NCI-H510A treated with DMSO at 0.1 percent for 48 hours (cell line): ENCODE measurements around the gene TMEM121B.

ENCODE experiments used
- DNase-seq: peaks from one replicate; lab custom pipeline; 2025; lab: John Stamatoyannopoulos, UW

TMEM121B gene

DNA sequence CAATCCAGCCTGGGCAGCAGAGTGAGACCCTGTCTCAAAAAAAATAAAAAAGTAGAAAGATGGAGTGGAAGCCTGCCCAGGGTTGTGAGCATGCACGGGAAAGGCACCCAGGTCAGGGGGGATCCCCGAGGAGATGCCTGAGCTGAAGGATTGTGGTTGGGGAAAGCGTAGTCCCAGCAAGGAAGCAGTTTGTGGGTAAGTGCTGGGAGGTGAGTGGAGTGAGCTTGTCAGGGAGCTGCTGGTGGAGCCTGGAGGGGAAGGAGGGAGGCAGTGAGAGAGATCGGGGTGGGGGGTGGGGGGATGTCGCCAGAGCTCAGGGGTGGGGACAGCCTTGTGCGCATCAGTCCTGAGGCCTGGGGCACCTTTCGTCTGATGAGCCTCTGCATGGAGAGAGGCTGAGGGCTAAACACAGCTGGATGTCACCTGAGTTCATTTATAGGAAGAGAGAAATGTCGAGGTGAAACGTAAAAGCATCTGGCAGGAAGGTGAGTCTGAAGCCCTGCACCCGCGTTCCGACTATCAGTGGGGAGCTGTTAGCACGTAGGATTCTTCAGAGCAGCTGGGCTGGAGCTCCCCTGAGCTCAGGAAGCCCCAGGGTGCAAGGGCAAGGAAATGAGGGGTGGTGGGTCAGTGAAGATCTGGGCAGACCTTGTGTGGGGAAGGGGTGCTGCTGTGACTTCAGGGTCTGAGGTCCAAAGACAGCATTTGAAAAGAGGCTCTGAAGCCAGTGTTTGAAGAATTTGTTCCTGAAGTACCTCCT, 10.2 kb downstream of the TMEM121B start:
- DNase-seq = no peak

DNA sequence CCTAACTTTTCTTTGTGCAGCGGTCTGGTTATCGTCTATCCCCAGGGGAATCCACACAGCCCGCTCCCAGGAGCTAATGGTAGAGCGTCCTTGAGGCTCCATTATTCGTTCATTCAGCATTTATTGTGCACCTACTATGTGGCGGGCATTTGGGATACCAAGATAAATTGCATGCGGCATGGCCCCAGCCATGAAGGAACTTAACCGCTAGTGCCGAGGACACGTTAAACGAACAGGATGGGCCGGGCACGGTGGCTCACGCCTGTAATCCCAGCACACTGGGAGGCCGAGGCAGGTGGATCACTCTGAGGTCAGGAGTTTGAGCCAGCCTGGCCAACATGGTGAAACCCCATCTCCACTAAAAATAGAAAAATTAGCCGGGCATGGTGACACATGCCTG, 11.2 kb downstream of the TMEM121B start:
- DNase-seq = no peak

DNA sequence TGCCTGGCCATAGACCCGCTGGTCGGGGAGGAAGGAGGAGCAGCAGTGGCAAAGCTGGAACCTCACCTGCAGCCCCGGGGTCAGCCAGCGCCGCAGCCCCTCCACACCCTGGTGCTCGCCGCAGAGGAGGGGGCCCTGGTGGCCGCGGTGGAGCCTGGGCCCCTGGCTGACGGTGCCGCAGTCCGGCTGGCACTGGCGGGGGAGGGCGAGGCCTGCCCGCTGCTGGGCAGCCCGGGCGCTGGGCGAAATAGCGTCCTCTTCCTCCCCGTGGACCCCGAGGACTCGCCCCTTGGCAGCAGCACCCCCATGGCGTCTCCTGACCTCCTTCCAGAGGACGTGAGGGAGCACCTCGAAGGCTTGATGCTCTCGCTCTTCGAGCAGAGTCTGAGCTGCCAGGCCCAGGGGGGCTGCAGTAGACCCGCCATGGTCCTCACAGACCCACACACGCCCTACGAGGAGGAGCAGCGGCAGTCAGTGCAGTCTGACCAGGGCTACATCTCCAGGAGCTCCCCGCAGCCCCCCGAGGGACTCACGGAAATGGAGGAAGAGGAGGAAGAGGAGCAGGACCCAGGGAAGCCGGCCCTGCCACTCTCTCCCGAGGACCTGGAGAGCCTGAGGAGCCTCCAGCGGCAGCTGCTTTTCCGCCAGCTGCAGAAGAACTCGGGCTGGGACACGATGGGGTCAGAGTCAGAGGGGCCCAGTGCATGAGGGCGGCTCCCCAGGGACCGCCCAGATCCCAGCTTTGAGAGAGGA, 11.9 kb downstream of the TMEM121B start:
- no peak for DNase-seq

DNA sequence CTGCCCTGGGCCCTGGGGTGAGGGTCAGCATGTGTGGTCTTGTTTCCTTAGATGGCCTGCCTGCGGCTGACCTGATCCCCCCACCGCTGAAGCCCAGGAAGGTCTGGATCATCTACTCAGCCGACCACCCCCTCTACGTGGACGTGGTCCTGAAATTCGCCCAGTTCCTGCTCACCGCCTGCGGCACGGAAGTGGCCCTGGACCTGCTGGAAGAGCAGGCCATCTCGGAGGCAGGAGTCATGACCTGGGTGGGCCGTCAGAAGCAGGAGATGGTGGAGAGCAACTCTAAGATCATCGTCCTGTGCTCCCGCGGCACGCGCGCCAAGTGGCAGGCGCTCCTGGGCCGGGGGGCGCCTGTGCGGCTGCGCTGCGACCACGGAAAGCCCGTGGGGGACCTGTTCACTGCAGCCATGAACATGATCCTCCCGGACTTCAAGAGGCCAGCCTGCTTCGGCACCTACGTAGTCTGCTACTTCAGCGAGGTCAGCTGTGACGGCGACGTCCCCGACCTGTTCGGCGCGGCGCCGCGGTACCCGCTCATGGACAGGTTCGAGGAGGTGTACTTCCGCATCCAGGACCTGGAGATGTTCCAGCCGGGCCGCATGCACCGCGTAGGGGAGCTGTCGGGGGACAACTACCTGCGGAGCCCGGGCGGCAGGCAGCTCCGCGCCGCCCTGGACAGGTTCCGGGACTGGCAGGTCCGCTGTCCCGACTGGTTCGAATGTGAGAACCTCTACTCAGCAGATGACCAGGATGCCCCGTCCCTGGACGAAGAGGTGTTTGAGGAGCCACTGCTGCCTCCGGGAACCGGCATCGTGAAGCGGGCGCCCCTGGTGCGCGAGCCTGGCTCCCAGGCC, 12.7 kb downstream of the TMEM121B start:
- DNase-seq = no peak

DNA sequence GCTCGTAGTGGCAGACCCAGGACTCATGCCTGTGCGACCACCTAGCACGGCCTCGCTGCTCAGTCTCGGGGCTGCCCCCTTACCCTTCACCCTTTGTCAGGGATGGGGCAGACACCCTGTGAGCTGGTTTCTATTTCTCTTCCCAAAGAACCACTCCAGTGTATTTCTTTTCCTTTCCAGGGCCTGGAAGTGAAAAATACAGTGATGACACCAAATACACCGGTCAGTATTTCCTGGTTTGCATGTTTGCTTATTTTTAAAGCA, 13.7 kb downstream of the TMEM121B start:
- DNase-seq = no peak

DNA sequence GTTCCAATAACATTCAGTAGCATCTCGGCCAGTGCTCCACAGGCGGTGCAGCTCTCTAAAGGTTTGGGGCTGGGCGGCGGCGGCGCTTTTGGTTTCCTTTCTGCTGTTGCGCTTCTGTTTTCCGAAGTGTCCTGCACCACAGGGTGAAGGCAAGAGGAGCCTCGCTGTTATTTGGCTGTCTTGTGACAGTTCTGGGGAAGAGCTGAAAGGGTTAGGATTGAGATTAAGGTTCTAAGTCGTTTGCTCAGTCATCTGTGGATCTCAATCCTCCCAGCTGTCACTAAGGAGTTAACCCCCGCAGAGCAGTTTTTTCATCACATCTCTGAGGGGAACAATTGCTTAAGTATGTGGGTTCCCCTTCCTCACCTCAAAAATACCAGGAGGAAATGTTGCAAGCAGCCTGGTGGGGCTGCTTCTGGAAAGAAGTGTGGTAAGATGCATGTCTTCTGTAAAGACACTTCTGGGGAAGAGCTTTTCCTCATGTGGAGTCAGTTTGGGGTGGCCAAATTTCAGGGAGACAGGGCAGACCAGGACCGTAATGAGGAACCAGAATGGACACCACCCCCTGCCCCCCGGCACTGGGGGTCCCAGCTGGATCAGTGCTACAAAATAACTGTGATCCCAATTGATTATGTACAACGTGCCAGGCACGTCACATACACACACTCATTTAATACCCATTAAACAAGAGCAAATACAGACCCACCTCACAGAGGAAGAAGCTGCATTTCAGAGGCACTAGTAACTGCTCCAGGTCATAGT, 14.2 kb downstream of the TMEM121B start:
- DNase-seq = no peak

DNA sequence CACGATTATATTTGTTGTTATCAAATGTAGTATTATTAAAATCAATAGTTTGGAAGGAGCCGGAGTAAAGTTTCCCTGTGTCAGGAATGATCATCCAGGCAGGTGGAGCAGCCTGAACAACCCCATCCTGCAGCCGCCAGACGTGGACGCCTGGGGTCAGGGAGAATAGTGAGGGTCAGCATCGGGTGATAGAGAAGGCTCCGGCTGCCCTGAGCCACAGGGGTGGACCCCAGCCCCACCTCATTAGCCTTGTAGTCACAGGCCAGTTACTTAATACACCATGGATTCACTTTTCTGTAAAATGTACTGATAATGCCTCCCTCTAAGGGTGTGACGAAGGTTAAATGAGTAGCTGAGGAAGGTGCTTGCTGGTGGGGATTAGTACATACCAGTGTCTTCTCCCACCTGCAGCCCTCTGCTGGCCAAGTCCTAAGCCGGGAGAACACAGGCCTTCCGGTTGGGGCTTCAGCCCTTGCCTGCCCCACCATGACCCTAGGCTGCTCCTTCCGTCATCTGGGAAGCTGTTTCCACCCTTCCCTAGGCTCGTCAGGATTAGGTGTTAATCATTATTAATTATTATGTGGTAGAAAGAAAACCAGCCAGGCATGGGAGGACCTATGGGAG, 14.9 kb downstream of the TMEM121B start:
- no peak for DNase-seq

DNA sequence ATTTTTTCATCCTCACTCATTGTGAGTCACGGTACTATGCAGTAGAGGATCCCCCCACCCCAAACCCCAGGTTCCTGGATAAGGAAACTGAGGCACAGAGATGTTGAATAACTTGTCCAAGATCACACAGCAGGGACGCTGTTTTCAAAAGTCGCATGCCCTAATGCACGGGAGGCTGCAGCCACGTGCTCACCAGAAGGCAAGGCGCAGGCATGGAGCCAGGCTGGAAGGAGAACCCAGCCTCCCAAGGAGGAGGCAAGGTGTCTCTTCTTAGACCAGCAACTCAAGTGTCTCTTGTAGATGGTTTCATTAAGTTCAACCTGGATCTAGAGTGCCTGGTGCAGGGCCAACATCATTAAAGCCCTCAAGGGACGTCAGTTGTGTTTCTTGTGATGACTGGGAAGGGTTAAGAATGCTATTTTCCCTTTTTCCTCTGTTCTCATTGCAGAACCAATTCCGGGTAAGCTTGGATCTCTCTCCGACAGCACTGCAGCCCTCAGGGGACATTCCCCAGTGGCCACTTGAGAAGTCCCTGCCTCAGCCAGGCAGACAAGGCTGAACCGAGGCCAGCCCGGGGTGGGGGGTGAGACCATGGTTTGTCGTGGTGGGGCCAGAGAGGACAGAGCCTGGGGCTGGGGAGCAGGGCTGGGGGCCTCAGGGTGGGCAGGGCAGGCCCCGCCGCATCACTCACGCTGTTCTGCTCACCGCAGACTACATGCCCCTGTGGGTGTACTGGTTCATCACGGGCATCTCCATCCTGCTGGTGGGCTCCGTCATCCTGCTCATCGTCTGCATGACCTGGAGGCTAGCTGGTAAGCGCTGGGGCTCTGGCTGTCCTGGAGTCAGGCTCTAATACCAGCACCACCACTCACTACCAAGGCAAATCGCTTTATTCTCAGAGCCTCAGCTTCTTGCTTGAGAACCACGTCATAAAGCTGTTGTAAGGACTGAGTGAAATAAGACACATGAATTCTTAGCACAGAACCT, 15.7 kb downstream of the TMEM121B start:
- DNase-seq = no peak

DNA sequence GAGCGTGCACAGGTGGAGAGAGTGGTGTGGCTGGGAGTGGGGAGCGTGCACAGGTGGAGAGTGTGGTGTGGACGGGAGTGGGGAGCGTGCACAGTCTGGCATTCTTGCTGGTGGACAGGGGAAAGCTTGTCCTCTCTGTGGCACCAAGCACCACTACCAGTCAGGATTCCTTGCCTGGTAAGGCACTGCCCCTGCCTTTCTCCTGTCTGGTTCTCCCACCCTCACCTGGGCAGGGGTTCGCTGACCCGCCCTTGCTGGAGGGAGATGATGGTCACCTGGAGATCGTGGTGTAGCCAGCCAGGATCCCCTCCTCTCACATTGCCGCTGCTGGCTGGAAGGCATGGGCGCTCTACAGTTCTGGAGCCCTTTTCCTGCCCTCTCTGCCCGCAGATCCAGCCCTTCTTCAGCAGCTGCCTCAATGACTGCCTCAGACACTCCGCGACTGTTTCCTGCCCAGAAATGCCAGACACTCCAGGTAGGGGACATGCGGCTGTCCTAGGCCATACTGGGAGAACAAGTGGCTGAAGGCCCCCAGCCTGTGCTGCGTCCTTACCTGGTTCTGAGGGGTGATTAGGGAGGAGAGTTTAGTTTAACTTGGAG, 16.7 kb downstream of the TMEM121B start:
- no peak for DNase-seq

DNA sequence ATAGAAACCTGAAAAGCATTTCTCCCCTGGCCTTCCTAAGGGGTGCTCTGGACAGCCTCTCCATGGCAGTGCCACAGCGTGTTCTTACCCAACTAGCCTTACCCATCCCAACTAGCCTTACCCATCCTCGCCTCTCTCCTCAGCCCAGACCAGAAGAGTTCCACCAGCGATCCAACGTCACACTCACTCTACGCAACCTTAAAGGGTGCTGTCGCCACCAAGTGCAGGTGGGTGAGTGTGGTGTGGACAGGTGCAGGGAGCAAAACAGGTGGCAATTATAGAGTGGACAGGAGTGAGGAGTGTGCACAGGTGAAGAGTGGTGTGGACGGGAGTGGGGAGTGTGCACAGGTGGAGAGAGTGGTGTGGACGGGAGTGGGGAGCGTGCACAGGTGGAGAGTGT, 17.8 kb downstream of the TMEM121B start:
- no peak for DNase-seq

DNA sequence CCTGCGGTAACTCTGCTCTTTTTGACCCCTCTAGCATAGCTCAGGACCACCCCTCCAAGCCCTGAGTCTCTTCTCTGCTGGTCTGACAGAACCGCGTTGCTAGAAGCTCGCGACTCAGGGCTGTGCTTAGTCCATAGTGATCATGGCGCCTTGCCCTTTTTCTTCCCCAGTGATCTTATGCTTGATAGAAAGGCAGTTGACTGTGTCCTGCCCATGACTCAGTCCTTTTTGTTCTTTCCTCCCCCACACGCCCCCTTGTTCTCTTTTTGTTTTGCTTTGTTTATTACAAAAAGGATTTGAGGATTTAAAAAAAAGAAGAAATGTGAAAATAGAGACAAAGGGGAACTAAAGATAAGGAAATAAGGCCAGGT, 18.9 kb downstream of the TMEM121B start:
- DNase-seq = no peak

DNA sequence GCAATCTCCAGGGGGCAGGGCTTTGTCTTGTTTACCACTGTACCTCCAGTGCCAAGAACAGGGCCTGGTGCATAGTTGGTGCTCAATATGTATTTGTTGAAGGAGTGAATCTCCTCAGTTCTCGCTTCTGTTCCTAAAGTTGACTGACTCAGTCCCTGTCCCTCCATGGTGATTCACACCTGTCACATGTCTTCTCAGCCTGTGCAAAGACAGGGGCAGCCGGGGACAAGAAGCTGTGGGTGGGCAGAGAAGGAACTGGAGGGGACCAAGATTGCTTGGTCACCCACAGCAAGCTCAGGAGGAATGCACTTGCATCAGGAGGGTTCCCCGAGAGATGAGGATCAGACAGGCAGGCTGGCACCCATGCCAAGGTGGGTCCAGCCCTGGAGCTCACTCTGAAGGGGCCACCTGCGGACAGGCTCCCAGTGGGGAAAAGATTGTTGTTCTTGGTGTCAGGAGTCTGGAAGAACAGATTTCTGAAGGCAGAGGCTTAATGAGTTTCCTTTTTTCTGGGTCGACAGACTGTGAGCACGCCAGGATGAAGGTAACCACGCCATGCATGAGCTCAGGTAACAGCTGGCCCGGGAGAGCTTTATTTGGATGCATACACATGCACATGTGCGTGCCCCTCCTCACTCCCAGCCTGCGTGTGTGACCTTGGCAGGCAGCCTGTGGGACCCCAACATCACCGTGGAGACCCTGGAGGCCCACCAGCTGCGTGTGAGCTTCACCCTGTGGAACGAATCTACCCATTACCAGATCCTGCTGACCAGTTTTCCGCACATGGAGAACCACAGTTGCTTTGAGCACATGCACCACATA, 19.5 kb downstream of the TMEM121B start:
- no peak for DNase-seq

DNA sequence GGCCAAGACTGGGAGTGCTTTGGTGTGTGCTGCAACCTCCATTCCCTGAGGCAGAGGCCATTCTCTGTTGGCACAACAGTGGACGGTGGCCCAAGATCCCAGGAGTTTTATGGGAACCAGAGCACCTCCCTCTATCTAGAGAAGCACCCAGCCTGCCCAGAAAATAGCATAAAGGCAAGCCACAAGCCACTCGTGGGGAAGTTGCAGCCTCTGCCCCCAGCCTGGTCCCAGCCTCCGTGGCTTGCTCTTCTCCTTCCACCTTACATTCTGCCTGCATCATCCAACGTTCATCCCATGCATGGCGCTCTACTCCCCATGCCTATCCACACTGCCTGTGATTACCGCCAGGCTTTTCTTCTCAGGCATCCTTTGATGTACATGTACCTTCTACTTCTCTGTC, 20.5 kb downstream of the TMEM121B start:
- DNase-seq = no peak

DNA sequence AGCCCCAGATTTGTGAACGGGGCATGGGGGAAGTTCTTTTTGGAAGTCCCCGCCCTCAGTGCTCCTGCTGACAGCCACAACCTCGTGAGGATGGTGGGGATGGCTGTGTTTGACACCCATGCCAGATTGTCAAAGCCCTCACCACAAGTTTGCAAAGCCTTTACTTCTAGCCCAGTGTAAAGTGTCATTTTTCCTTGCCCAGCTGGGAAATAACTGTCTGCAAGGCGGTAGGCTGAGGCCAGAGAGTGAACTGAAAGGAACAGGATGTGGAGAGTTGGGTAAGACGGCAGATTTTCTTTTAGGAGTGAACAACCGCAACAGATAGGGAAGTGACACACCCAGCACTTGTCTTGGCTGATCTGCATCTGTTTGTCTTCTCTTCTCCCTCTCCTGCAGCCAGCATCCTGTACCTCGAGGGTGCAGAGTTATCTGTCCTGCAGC, 22.8 kb downstream of the TMEM121B start:
- no peak for DNase-seq

DNA sequence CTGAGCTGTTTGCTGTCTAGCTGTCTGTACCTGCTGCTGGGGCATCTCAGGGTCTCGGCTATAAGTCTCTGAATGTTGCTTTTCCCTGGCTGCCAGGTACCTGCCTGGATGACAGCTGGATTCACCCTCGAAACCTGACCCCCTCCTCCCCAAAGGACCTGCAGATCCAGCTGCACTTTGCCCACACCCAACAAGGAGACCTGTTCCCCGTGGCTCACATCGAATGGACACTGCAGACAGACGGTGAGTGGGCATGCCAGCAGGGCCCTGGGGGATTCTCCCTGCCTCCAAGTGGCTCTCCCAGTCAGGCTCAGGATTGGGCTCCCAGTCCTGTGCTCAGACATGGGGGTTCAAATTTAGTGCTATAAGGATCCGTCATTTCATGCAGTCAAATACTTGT, 23.5 kb downstream of the TMEM121B start:
- no peak for DNase-seq

DNA sequence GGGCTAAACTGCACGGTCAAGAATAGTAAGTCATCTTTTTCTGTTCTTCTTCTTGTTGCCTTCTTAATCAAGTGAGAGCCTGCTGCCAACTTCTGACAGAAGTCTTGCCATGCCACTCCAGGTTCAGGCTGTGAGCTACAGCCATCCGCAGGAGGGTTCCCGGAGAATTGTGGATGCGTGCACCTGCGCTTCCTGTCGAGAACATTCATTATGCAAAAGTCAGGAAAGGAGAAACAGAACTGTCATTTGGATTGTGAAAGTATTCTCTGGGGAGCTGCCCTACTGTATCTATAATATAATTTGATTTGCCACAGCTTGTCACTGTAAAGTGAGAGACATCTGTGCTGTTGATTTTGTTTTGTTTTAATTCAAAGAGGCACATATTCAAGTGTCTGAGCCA, 24.1 kb downstream of the TMEM121B start:
- no peak for DNase-seq

DNA sequence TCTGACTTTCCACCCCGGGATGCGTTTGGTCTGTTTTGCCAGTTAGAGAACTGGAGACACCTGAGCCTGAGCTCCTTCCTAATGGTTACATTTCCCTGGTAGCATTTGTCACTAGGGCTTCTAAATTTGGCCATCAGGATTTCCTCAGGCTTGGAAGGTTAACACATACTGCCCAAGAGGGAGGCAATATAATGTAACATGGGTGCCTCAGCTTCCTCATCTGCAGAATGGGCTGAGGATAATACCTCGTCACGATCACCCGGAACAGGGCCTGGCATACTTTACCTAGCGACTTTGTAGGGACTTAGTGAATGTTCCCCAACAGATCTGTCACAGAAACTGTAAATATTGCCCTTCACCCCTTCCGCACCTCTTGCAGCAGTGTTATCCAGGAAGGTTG, 25.1 kb downstream of the TMEM121B start:
- DNase-seq = no peak

DNA sequence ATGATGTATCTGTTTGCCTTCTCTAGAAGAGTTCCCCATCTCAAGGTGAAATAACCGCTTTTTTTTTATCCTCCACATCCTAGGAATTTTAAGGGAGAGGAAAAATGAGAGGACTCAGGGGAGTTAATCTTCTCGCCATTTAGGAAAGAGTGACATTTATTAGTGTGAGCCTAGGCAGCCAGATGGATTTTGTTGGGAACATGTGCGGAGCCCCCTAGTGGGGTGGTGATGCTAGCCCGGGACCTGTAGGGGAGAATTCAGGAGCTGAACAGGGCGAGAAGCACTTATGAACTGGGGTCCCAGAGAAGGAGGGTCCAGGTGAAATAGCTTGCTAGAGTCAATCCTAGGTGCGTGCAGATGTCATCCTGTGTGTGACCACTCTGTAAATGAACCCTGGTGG, 25.6 kb downstream of the TMEM121B start:
- DNase-seq = no peak

DNA sequence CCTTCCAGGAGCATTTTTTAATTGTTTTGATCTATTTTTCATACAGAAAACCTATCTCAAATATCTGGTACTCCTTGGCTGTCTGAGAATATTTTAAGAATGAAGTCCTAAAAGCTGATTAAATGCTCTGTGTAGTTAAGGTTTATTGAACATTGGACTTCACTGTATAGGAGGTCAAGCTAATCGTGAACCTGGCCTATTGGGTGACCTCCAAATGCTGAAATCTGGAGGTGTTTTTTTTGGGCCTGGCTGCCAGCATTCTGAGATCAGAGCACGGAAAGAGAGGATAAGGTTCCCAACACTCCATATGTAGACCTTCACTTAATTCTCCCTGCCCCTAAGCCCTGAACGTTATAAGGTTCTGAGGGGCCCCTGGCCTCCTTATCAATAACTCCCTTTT, 28.1 kb downstream of the TMEM121B start:
- no peak for DNase-seq
